Epidermal melanocyte (primary cell): Measurements from ENCODE around the gene DPH1.

ENCODE experiments used
- DNase-seq: peaks from one replicate; pipeline ENCODE4 v3.0.0; 2011; ENCODE audit warnings: low spot score; ENCODE audit not compliant: insufficient read length

Gene DPH1

DNA sequence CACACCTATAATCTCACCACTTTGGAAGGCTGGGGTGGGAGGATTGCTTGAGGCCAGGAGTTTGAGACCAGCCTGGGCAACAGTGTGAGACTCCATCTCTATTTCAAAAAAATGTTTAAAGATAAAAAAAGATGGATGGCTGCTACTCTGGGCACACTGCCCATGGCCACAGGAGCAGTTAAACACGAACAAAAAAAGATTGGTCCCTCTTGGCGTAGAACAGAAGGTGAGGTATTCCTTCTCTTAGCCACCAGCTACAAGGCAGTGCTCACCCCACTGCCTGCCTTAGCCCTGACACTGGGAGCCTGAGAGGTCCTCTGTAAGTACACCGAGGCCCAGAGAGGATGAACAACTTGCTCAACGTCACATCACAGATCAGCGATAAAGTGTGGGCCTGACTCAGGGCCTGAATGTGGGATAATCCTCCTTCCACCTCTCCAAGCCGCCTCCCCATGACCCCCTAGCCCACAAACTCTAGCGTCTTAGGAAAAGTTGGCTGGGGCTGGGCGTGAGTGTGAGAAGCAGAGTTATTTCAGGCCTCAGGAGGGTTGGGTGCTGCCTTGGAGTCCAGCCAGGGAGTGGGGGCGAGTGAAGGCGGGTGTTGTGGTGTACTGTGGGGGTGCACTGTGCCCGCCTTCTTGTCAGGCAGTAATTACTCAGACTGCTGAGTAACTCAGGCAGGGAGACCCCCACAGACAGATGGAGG lies 2.3 kb upstream of the DPH1 start:
- DNase-seq, result no peak

DNA sequence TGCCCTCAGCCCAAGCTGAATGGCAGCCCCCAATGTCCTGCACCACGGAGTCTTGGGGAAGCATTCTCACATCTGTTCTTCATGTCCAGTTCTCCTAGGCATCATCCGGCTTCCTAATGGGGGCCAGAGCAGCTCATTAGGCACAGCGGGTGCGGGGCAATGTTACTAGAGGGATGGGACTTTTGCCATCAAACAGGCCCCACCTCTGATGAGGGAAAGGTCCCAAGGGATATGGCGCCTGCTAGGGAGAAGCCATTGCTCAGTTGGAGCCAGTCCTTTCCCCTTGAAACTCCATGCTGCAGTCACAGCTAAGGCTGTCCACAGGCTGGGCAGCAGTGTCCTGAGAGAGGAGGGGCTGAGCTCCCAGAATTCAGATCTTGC lies 1.7 kb upstream of the DPH1 start:
- DNase-seq, result no peak

DNA sequence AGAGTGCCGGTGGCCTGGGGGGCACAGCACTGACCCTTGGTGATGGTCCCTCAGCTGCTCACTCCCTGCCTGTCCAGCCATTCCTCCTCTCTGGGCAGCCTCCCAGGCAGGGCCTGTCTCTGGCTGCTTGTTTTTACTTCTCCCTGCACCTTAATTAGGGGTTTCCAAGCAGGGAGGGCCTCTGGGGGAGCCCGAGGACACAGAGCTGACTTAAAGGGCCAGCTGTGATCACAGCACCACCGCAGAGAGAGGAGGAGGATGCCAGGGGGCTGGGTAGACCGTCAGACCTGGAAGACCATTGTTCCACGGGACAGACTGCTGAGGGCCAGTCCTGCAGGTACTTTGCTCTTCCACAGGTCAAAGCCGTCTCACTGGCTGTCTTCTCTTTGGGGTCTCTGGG lies 1.2 kb upstream of the DPH1 start:
- DNase-seq, result no peak

DNA sequence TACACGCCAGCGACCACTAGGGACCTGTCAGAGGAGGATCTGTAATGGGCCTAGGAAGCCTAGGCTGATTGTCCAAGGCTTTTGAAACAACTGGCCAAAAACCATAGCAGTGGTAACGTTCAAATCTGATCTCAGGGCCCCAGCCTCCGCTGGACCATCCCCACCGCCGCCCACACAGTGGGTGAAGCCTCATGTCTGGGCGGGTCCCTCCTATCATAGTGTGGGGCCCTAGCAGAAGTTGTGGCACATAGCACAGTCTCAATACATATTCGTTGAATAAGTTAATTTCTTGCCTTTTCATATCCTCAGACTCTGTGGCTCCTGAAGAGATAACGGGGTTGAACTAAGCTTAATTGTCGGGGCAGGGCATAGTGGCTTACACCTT lies 818 bp downstream of the DPH1 start:
- no peak for DNase-seq

DNA sequence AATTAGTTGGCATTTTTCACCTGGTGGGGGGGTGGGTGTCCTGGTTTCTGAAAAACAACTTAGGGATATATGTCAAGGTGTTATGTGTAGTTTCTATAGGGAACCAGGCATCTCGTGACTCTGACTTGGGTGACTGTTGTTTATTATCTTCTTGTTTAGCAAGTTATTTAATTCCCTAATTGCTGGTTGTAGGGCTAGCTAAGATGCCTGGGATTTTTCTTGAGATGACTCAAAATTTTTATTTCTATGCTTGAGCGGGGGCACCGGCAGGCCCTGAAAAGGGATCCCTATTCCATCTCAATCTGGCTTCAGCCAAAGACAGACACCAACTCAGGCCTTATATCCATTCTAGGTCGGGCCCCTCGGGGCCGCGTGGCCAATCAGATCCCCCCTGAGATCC lies 3.2 kb downstream of the DPH1 start:
- DNase-seq, result no peak

GRCh38 chr17:2034157-2034556 lies 4.2 kb downstream of the DPH1 start:
- no peak for DNase-seq

- DNase-seq, result no peak
Measured at GRCh38 chr17:2034806-2035540, 5.0 kb downstream of the DPH1 start.

DNA sequence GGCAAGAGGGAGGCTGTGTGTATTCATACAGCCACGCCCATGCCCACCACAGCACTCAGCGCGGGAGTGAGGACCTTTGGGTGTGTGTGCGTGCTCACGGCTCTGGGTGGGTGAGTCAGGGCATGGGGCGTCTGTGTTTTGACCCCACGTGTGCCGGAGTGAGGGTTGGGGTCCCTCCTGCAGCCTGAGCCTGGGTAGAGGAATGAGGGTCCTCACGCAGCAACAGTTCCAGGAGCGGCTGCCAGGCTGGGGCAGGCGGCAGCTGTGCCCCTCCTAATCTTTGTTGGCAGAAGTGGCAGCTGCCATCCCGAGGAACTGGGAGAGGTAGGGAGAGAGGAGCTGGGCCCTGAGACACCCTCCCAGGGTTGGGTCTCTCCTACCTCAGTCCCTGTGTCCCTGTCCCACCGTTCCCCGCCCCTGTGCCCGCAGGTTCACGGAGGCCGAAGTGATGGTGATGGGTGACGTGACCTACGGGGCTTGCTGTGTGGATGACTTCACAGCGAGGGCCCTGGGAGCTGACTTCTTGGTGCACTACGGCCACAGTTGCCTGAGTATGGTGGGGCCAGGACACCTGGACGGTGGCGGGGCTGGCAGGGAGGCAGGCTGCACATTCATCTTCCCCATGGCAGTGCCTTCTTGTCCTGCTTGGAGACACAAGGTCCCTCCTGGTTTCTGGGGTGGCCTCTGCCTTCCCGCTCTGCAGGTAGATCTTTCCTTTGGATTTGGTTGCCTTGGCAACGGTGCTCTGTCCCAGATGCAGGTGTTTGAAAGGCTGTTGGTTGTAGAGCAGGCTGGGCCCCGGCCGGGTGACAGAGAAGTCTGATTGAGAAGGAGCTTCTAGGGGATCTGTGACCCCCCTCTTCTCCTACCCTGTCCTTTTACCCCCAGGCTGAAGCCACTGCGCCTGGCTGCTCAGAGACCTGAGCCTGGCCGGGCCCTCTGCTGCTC lies 5.9 kb downstream of the DPH1 start:
- no peak for DNase-seq

DNA sequence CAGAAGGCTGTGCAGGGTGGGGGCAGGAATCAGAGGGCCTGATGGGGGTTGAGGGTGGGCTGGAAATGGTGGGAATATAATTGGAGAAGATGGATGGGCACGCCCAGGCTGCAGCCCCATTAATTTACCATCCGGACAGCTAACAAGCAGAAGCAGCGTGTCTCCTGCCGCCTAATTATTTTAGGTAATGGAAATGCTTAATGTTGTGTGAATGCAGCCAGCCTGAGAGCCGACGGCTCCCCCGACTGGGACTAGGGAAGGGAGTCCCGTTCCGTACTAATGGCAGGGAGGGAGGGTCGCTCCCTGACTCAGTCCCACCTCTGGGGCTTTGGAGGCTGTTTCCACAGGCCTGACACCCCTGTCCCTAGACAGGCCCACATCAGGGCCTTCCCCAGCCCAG lies 7.2 kb downstream of the DPH1 start:
- no peak for DNase-seq

- DNase-seq, result no peak
Measured at GRCh38 chr17:2040219-2040827, 10.4 kb downstream of the DPH1 start.

DNA sequence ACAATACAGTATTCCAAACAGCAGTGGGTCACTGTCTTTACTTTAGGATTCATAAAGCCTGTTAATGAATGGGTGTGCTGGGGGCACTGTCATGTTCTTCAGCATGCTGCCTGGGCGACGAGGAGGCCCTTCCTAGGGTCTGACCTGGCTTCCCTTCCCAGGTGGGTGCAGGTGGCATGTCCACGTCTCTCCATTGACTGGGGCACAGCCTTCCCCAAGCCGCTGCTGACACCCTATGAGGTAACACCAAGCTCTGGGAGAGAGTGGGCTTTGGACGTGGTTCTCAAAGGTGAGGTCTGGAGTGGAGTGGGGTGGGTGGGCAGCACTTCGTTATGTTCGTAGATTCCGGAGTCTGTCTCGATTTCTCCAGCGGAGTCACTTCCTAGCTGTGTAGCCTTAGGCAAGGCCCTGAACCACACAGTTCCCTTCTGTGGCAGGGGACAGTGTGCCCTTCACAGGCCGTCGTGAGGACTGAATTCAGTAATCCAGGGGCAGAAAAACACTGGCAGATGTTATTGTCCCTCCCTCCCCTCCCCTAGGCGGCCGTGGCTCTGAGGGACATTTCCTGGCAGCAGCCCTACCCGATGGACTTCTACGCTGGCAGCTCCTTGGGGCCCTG lies 11.1 kb downstream of the DPH1 start:
- no peak for DNase-seq

DNA sequence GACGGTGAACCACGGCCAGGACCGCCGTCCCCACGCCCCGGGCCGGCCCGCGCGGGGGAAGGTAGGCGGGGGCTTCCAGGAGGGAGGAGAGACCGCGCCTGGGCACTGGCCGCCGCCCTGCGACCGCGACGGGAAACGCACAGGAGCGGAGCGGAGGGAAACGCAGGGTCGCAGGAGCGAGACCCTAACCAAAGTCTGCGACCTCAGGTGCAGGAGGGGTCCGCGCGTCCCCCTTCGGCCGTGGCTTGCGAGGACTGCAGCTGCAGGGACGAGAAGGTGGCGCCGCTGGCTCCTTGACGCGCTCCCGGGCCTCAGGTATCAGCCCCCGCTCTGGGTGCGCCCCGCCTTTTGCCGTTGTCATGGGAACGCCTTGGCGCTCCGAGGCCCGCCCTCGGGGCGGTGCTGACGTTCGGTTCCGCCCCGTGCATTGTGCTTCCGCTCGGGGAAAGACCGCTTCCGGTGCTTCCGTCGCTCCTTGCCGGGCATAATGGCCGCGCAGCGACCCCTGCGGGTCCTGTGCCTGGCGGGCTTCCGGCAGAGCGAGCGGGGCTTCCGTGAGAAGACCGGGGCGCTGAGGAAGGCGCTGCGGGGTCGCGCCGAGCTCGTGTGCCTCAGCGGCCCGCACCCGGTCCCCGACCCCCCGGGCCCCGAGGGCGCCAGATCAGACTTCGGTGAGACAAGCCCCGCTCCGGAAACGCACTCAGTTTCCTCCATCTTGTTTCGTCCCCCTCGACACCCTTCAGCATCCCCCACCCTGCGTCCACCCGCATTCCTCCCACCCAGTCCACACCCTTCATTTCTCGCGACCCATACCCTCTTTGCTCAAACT lies 11.8 kb downstream of the DPH1 start, which contains the start of gene OVCA2:
Gene OVCA2 (plus strand): TSS at position 462 of the 829 bp plus-strand sequence. CDS start 26 bp downstream, at position 488.
- DNase-seq, result peak; percentile 91

DNA sequence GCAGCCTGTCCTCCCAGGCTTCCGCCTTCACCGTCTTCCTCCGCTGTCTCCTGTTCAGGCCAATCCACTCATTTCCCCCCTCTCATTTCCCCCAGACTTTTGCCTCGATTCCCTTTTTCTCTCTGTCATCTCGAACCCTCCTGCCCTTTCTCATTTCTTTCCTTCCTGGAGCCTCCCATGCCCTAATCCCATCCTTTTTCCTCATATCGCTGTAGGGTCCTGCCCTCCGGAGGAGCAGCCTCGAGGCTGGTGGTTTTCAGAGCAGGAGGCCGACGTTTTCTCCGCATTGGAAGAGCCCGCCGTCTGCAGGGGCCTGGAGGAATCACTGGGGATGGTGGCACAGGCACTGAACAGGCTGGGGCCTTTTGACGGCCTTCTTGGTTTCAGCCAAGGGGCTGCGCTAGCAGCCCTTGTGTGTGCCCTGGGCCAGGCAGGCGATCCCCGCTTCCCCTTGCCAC lies 12.5 kb downstream of the DPH1 start:
- no peak for DNase-seq

- DNase-seq, result no peak
Measured at GRCh38 chr17:2042933-2043332, 13.0 kb downstream of the DPH1 start.

GRCh38 chr17:2043785-2044184 lies 13.8 kb downstream of the DPH1 start:
- no peak for DNase-seq

- no peak for DNase-seq
Measured at GRCh38 chr17:2044263-2044894, 14.4 kb downstream of the DPH1 start.

GRCh38 chr17:2047590-2047989 lies 17.6 kb downstream of the DPH1 start:
- no peak for DNase-seq

DNA sequence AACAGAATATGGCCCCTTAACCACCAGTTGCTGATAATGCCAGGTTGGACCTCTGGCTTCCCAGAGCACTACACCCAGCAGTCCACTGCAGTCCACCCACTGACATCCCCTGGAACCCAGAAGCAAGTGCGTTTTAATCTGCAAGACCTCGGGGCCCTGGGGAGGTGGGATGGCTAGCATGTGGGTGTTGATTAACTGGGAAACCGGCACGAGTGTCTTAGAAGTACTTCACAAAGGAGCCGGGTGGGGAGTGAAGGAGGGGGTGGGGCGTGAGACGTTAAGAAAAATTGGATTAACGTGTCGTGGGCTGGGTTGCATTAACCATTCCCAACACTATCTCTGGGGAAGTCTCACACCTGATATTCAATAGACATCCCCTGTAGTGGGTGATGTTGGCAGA lies 18.9 kb downstream of the DPH1 start:
- DNase-seq, result no peak
